Measurements from ENCODE around the gene EPHA6.
"Not testable (repeated sequence)": the region's sequence is repeated elsewhere in the genome, so short reads cannot be mapped to it uniquely, and the experiment has no call there.

Gene EPHA6

GRCh38 chr3:97197083-97197482 lies 382.7 kb downstream of the EPHA6 start:
- DNase-seq = no peak

GRCh38 chr3:97197830-97198229 lies 383.4 kb downstream of the EPHA6 start:
- no peak for DNase-seq

GRCh38 chr3:97200387-97200786 lies 386.0 kb downstream of the EPHA6 start:
- no peak for DNase-seq

GRCh38 chr3:97201814-97202213 lies 387.4 kb downstream of the EPHA6 start:
- no peak for DNase-seq

- DNase-seq = no peak
Observed at GRCh38 chr3:97228966-97229365, 414.6 kb downstream of the EPHA6 start.

- no peak for DNase-seq
Observed at GRCh38 chr3:97230486-97230885, 416.1 kb downstream of the EPHA6 start.

- no peak for DNase-seq
Observed at GRCh38 chr3:97232393-97233034, 418.1 kb downstream of the EPHA6 start.

- no peak for DNase-seq
Observed at GRCh38 chr3:97235179-97235578, 420.8 kb downstream of the EPHA6 start.

- DNase-seq = no peak
Observed at GRCh38 chr3:97235611-97236315, 421.4 kb downstream of the EPHA6 start.

GRCh38 chr3:97241417-97241816 lies 427.0 kb downstream of the EPHA6 start:
- DNase-seq = no peak

GRCh38 chr3:97245201-97245910 lies 431.0 kb downstream of the EPHA6 start:
- no peak for DNase-seq

- DNase-seq = no peak
Observed at GRCh38 chr3:97256060-97256459, 441.7 kb downstream of the EPHA6 start.

GRCh38 chr3:97257942-97258697 lies 443.7 kb downstream of the EPHA6 start:
- DNase-seq = no peak

GRCh38 chr3:97259263-97259662 lies 444.9 kb downstream of the EPHA6 start:
- no peak for DNase-seq

GRCh38 chr3:97264180-97264579 lies 449.8 kb downstream of the EPHA6 start:
- no peak for DNase-seq

- DNase-seq = no peak
Observed at GRCh38 chr3:97265237-97266005, 451.0 kb downstream of the EPHA6 start.

- no peak for DNase-seq
Observed at GRCh38 chr3:97269202-97269601, 454.8 kb downstream of the EPHA6 start.

GRCh38 chr3:97276879-97277550 lies 462.6 kb downstream of the EPHA6 start:
- DNase-seq = not testable (repeated sequence)

- DNase-seq = no peak
Observed at GRCh38 chr3:97277708-97278107, 463.3 kb downstream of the EPHA6 start.

- no peak for DNase-seq
Observed at GRCh38 chr3:97278506-97278905, 464.1 kb downstream of the EPHA6 start.

- DNase-seq = no peak
Observed at GRCh38 chr3:97291901-97292300, 477.5 kb downstream of the EPHA6 start.

- DNase-seq = no peak
Observed at GRCh38 chr3:97293596-97294131, 479.3 kb downstream of the EPHA6 start.
